ENCODE results near the gene RIPOR1.

RIPOR1 gene

GRCh38 chr16:67518676-67519075 lies 10.0 kb upstream of the RIPOR1 start:
- H3K4me3 ChIP-seq (ENCODE audit: low read depth, low read length), result no peak overlapping the region
- TF ChIP-seq, protein P1, sequence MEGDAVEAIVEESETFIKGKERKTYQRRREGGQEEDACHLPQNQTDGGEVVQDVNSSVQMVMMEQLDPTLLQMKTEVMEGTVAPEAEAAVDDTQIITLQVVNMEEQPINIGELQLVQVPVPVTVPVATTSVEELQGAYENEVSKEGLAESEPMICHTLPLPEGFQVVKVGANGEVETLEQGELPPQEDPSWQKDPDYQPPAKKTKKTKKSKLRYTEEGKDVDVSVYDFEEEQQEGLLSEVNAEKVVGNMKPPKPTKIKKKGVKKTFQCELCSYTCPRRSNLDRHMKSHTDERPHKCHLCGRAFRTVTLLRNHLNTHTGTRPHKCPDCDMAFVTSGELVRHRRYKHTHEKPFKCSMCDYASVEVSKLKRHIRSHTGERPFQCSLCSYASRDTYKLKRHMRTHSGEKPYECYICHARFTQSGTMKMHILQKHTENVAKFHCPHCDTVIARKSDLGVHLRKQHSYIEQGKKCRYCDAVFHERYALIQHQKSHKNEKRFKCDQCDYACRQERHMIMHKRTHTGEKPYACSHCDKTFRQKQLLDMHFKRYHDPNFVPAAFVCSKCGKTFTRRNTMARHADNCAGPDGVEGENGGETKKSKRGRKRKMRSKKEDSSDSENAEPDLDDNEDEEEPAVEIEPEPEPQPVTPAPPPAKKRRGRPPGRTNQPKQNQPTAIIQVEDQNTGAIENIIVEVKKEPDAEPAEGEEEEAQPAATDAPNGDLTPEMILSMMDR (IDR thresholded peaks at IDR 0.05; ENCODE audit: low read depth, low read length), result no peak

DNA sequence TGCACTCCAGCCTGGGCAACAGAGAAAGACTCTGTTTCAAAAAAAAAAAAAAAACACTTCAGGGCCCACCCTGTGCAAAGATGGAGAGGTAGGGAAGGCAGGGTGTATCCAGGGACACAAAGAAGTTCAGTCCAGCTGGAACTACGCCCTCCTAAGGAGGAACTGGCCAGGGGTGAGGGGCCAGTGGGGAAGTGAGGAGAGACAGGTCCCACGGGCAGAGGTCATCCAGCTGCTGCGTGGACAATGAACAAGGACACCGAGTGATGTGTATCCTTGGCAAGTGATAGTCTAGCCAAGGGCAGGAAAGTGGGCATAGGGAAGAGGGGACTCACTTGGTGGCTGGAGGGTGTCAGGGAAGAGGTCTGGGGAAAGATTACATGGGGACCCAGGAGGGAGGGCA lies 9.4 kb upstream of the RIPOR1 start:
- TF ChIP-seq, protein P1 (IDR thresholded peaks at IDR 0.05; ENCODE audit: low read depth, low read length), result no peak
- no peak overlapping the region for H3K4me3 ChIP-seq (ENCODE audit: low read depth, low read length)

- TF ChIP-seq, protein P1 (IDR thresholded peaks at IDR 0.05; ENCODE audit: low read depth, low read length), result peak; percentile 95
- H3K4me3 ChIP-seq (ENCODE audit: low read depth, low read length), result peak overlapping the region; percentile 53
Measured at GRCh38 chr16:67521095-67521804, 7.4 kb upstream of the RIPOR1 start.

DNA sequence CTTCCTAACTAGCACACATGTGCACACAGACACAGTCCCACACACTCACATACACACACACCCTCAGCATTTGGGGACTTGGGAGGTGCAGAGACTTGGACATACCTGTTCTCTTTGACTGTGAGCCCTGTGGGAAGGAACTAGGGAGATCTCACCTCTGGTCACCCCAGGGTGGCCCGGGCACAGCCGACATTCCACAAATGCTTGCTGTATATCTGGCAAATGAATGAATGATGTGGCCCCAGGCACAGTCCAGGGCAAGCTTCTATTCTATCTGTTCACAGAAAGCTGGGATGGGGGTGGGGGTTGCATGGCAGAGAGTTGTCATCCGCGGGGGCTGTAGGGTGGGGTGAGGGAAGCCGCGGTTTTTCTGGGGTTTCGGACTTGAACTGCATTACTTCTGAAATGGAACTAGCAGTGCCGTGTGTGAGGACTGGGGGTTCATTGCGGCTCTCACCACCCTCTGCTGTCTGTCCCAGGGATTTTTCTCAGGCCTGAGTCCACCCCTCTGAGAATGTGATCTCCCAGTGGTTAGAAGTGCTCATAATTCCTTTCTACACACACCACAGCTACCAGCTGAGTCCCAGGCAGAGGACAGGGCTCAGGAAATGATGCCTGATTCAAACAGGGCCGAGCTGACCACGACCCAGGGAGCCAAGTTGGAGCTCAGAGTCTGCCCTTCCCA lies 3.3 kb upstream of the RIPOR1 start:
- TF ChIP-seq, protein P1 (IDR thresholded peaks at IDR 0.05; ENCODE audit: low read depth, low read length), result no peak
- no peak overlapping the region for H3K4me3 ChIP-seq (ENCODE audit: low read depth, low read length)

- TF ChIP-seq, protein P1 (IDR thresholded peaks at IDR 0.05; ENCODE audit: low read depth, low read length), result no peak
- H3K4me3 ChIP-seq (ENCODE audit: low read depth, low read length), result no peak overlapping the region
Measured at GRCh38 chr16:67526149-67526791, 2.4 kb upstream of the RIPOR1 start.

DNA sequence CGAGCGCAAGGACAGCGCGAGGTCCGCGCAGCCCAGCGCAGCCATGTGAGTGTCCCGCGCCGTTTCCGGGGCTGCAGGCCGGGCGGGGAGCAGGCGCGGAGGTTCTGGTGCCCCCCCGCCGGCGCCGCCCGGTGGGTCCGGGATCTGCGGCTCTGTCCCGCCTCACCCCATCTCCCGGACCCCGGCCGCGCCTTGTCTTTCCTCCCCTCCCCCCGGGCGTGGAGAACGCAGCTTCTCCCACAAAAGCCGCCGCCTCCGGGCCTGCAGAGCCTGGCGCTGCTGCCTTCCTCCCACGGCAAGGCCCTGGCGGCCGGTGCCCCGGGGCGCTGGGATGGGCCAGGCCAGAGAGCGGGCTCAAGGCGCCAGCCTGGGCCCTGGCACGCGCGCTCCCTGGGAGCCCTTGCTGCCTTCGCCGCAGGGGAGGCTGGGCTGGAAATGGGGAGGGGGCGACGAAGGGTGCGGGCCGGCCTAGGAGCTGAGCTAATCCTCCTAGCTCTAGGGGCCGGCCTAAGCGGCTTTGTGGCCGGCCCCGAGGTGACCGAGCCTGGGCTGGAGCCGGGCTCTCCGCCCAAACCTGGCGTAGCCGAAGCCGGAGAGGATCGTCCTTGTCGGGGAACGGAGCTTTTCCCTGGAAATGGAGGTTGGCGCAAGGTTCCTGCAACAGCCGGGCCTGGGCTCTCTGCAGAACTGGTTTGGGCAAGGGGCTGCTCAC lies 397 bp downstream of the RIPOR1 start:
- peak overlapping the region; percentile 79 for H3K4me3 ChIP-seq (ENCODE audit: low read depth, low read length)
- TF ChIP-seq, protein P1 (IDR thresholded peaks at IDR 0.05; ENCODE audit: low read depth, low read length), result no peak

Measured in WI38 (cell line).